Lung (tissue), 12 donors: ENCODE measurements around the gene PSEN1. TPM values are rescaled to one million over a fixed set of nuclear protein-coding genes. Genes with fewer than 3 reads are reported as not detected.

Experiments used
- ATAC-seq: fragments of 200-7000 bp; cut with Tn5 transposase; one replicate; pipeline ENCODE4 v1.9.1; 2020; ENCODE audit warnings: moderate number of reproducible peaks; ENCODE audit not compliant: insufficient read depth, low FRiP score
- DNase-seq, 3 donors: peaks; one replicate each; pipeline ENCODE4 v3.0.0-alpha.2; 2013 to 2017
- H3K27ac ChIP-seq, 2 donors: one replicate each; pipeline ENCODE4 v1.5.1; 2013; ENCODE audit warnings: mild to moderate bottlenecking in 2 of 2, moderate library complexity in 2 of 2, control low read depth in 1 of 2, inconsistent platforms in 1 of 2, low read depth in 1 of 2, low read length in 1 of 2
- H3K27me3 ChIP-seq, 3 donors: one replicate each; pipeline ENCODE4 v1.5.1; 2013; ENCODE audit warnings: low read length in 2 of 3; ENCODE audit not compliant: control insufficient read depth in 3 of 3, insufficient read depth in 3 of 3
- H3K36me3 ChIP-seq, 4 donors: one replicate each; pipeline ENCODE4 v1.5.1; 2013; ENCODE audit warnings: low read length in 4 of 4, mild to moderate bottlenecking in 1 of 4, moderate library complexity in 1 of 4; ENCODE audit not compliant: control insufficient read depth in 4 of 4, insufficient read depth in 4 of 4
- H3K4me1 ChIP-seq, 5 donors: one replicate each; pipeline ENCODE4 v1.5.1; 2013; ENCODE audit warnings: low read length in 5 of 5, mild to moderate bottlenecking in 2 of 5, moderate library complexity in 1 of 5; ENCODE audit not compliant: control insufficient read depth in 5 of 5, insufficient read depth in 5 of 5
- H3K4me3 ChIP-seq: one replicate; pipeline ENCODE4 v1.5.1; 2013; ENCODE audit warnings: mild to moderate bottlenecking, control low read depth, moderate library complexity
- H3K9ac ChIP-seq, 2 donors: one replicate each; pipeline ENCODE4 v1.5.1; 2013; ENCODE audit warnings: low read length in 2 of 2, control low read depth in 1 of 2; ENCODE audit not compliant: insufficient read depth in 1 of 2
- H3K9me3 ChIP-seq, 4 donors: one replicate each; pipeline ENCODE4 v1.5.1; 2013; ENCODE audit warnings: low read length in 3 of 4, mild to moderate bottlenecking in 1 of 4, moderate library complexity in 1 of 4; ENCODE audit not compliant: control insufficient read depth in 4 of 4, insufficient read depth in 3 of 4
- WGBS, 2 donors: extraction: QIAGEN DNeasy Blood & Tissue Kit; methylation state at CpG; one replicate each; pipeline ENCODE4 v1.1.7; 2013; 5-methylcytosine and 5-hydroxymethylcytosine counted together
- polyA plus RNA-seq, 2 donors: library from polyadenylated mRNA; stranded (reverse); fragments of 200-250 nt; gene quantifications; one replicate each; pipeline ENCODE4 v1.2.1, GENCODE V29; 2013
- total RNA-seq, 2 donors: library from RNA; depleted of rRNA in 1 of 2; stranded (reverse); fragments of >200 nt in 1 of 2; gene quantifications; one replicate each; pipeline ENCODE4 v1.2.1, GENCODE V29; 2014 to 2021
- TF ChIP-seq, protein P1 (sequence below): IDR thresholded peaks from 2 replicates; pipeline ENCODE4 v1.5.1; 2012; ENCODE audit warnings: mild to moderate bottlenecking; ENCODE audit errors: control extremely low read depth, extremely low read depth
- donor health status: control.
- donor health status: control.
- donor health status: Bipolar disorder and iron deficiency.
- donor health status: healthy.
- donor health status: DM: yes; HTN: yes; CAD: no.

Gene PSEN1
- total and polyA plus RNA-seq, 4 donors: 33.6 to 64.7 (median 50.6) TPM

GRCh38 chr14:73233564-73233963 lies 97.3 kb downstream of the PSEN1 start:
- 90 to 92% methylated on average over 10 of the region's 10 CpGs for WGBS, 2 donors

DNA sequence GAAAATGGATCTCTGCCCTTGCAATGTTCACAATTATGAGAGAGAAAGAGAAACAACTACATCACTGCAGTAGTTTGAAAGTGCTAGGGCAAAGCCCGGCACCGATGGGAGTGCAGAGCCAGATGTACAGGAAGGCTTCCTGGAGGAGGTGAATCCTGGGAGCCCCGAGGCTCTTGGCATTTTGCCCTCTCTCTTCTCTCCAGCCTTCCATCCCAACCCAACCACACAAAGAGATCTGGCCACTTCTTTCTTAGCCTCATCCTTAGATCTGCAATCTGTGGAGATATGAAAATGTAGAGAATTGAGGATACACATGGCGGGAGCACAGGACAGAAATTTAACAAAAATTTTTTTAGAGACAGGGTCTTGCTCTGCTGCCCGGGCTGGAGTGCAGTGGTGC lies 97.7 kb downstream of the PSEN1 start:
- Histone ChIP-seq H3K9ac (no peak overlapping the region), H3K4me1 (peaks cover 0 to 53% (median 18%) of the 10 kb centered on the region in 5 donors), H3K27ac (no peak overlapping the region), H3K9me3 (peaks cover 0 to 2% (median 0%) of the 10 kb centered on the region in 4 donors), H3K36me3 (no peaks in the 10 kb centered on the region), H3K4me3 (no peak overlapping the region), H3K27me3 (peaks cover 0 to 16% (median 10%) of the 10 kb centered on the region in 3 donors)
- DNase-seq (no peak), ATAC-seq (no peak)
- 83 to 85% methylated on average over 5 of the region's 5 CpGs for whole genome bisulfite sequencing, 2 donors
- TF ChIP-seq, protein P1, sequence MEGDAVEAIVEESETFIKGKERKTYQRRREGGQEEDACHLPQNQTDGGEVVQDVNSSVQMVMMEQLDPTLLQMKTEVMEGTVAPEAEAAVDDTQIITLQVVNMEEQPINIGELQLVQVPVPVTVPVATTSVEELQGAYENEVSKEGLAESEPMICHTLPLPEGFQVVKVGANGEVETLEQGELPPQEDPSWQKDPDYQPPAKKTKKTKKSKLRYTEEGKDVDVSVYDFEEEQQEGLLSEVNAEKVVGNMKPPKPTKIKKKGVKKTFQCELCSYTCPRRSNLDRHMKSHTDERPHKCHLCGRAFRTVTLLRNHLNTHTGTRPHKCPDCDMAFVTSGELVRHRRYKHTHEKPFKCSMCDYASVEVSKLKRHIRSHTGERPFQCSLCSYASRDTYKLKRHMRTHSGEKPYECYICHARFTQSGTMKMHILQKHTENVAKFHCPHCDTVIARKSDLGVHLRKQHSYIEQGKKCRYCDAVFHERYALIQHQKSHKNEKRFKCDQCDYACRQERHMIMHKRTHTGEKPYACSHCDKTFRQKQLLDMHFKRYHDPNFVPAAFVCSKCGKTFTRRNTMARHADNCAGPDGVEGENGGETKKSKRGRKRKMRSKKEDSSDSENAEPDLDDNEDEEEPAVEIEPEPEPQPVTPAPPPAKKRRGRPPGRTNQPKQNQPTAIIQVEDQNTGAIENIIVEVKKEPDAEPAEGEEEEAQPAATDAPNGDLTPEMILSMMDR: no peak

More at GRCh38 chr14:73233564-73233963, 97.3 kb downstream of the PSEN1 start:
- Histone ChIP-seq H3K27ac (no peak overlapping the region), H3K36me3 (no peaks in the 10 kb centered on the region), H3K4me3 (no peak overlapping the region), H3K9ac (no peak overlapping the region), H3K9me3 (peaks cover 0 to 2% (median 0%) of the 10 kb centered on the region in 4 donors), H3K4me1 (peaks cover 0 to 53% (median 17%) of the 10 kb centered on the region in 5 donors), H3K27me3 (peaks cover 0 to 11% (median 6%) of the 10 kb centered on the region in 3 donors)
- ATAC-seq (no peak), DNase-seq (no peak)
- TF ChIP-seq, protein P1: no peak

- TF ChIP-seq, protein P1: no peak
- H3K36me3 ChIP-seq: no peaks in the 10 kb centered on the region
- no peak overlapping the region for H3K27ac ChIP-seq
- H3K4me1 ChIP-seq: peaks cover 0 to 58% (median 21%) of the 10 kb centered on the region in 5 donors
- H3K9ac ChIP-seq: no peak overlapping the region
- H3K4me3 ChIP-seq: no peak overlapping the region
- peaks cover 0 to 2% (median 0%) of the 10 kb centered on the region in 4 donors for H3K9me3 ChIP-seq
- peaks cover 0 to 18% (median 13%) of the 10 kb centered on the region in 3 donors for H3K27me3 ChIP-seq
- DNase-seq (no peak), ATAC-seq (no peak)
- 82 to 86% methylated on average over 11 of the region's 11 CpGs for WGBS, 2 donors
Measured at GRCh38 chr14:73234586-73235394, 98.5 kb downstream of the PSEN1 start.
